GM23338 (cell line): ENCODE data around the gene RNASE11. TPM values are rescaled to one million over a fixed set of nuclear protein-coding genes. Genes with fewer than 3 reads are reported as not detected.

Experiments
- ATAC-seq: fragments of 200-7000 bp; cut with Tn5 transposase; 3 replicates; pipeline ENCODE4 v1.9.1; 2020
- DNase-seq: peaks from one replicate; pipeline ENCODE4 v3.0.0-alpha.2; 2015; ENCODE audit warnings: low spot score
- H2AFZ ChIP-seq: fragments of 200-600 bp; sonication (generic); 2 replicates; pipeline ENCODE4 v1.8.0; 2016; ENCODE audit warnings: antibody characterized with exemption, mild to moderate bottlenecking, moderate library complexity
- H3F3A ChIP-seq: fragments of 200-600 bp; sonication (generic); replicated peaks from 2 replicates; pipeline ENCODE4 v1.8.0; 2017; ENCODE audit warnings: antibody characterized with exemption, mixed run types, low read depth
- H3K27ac ChIP-seq: fragments of 200-600 bp; sonication (generic); 2 replicates; pipeline ENCODE4 v1.6.1; 2016; ENCODE audit warnings: low read depth
- H3K27me3 ChIP-seq: fragments of 200-600 bp; sonication (generic); 2 replicates; pipeline ENCODE4 v1.8.0; 2016; ENCODE audit warnings: mild to moderate bottlenecking, mixed run types, moderate library complexity; ENCODE audit not compliant: insufficient read depth
- H3K36me3 ChIP-seq: fragments of 200-600 bp; sonication (generic); 2 replicates; pipeline ENCODE4 v1.8.0; 2016; ENCODE audit warnings: mild to moderate bottlenecking; ENCODE audit not compliant: insufficient read depth
- H3K4me1 ChIP-seq: fragments of 200-600 bp; sonication (generic); 2 replicates; pipeline ENCODE4 v1.8.0; 2016; ENCODE audit warnings: mild to moderate bottlenecking, moderate library complexity; ENCODE audit not compliant: insufficient read depth
- H3K4me2 ChIP-seq: fragments of 200-600 bp; sonication (generic); 2 replicates; pipeline ENCODE4 v1.7.1; 2017; ENCODE audit warnings: mixed run types
- H3K4me3 ChIP-seq: fragments of 200-600 bp; sonication (generic); 2 replicates; pipeline ENCODE4 v1.6.1; 2016; ENCODE audit warnings: mixed run types
- H3K79me2 ChIP-seq: fragments of 200-600 bp; sonication (generic); replicated peaks from 2 replicates; pipeline ENCODE4 v1.8.0; 2017; ENCODE audit warnings: mild to moderate bottlenecking; ENCODE audit not compliant: insufficient read depth
- H3K9me2 ChIP-seq: fragments of 200-600 bp; sonication (generic); 2 replicates; pipeline ENCODE4 v1.8.0; 2017; ENCODE audit not compliant: insufficient read depth
- H4K20me1 ChIP-seq: fragments of 200-600 bp; sonication (generic); replicated peaks from 2 replicates; pipeline ENCODE4 v1.8.0; 2017; ENCODE audit warnings: mild to moderate bottlenecking; ENCODE audit not compliant: insufficient read depth
- H3K27ac Mint-ChIP-seq: 2 replicates; pipeline ENCODE4 v1.8.0; 2020; ENCODE audit warnings: inconsistent platforms, mild to moderate bottlenecking, moderate library complexity, mixed read lengths
- H3K27me3 Mint-ChIP-seq: 3 replicates; pipeline ENCODE4 v1.8.0; 2022; ENCODE audit warnings: low read depth, mild to moderate bottlenecking, moderate library complexity, mixed read lengths, inconsistent platforms; ENCODE audit not compliant: insufficient read depth, poor library complexity
- H3K36me3 Mint-ChIP-seq: 3 replicates; pipeline ENCODE4 v1.8.0; 2021; ENCODE audit warnings: low read depth, mild to moderate bottlenecking, inconsistent platforms, moderate library complexity, mixed read lengths
- H3K4me1 Mint-ChIP-seq: 3 replicates; pipeline ENCODE4 v1.8.0; 2020; ENCODE audit warnings: mild to moderate bottlenecking, inconsistent platforms, mixed read lengths
- H3K4me3 Mint-ChIP-seq: 3 replicates; pipeline ENCODE4 v1.8.0; 2021; ENCODE audit warnings: moderate library complexity, mild to moderate bottlenecking, inconsistent platforms, mixed read lengths
- H3K9me3 Mint-ChIP-seq: 3 replicates; pipeline ENCODE4 v1.8.0; 2020; ENCODE audit warnings: moderate library complexity, mild to moderate bottlenecking, inconsistent platforms, mixed read lengths
- CREB1 ChIP-seq: fragments of 250-450 bp; sonication (Bioruptor Pico); IDR thresholded peaks from 2 replicates; pipeline ENCODE4 v1.5.0; 2020; ENCODE audit warnings: low read depth, mild to moderate bottlenecking, moderate library complexity
- EZH2 ChIP-seq: fragments of 200-600 bp; sonication (generic); IDR thresholded peaks from one replicate; pipeline ENCODE4 v1.8.0; 2017; ENCODE audit warnings: antibody characterized with exemption, mild to moderate bottlenecking, low read depth; ENCODE audit not compliant: unreplicated experiment
- EZH2phosphoT487 ChIP-seq: fragments of 200-600 bp; sonication (generic); IDR thresholded peaks from one replicate; pipeline ENCODE4 v1.8.1; 2018; ENCODE audit warnings: antibody characterized with exemption; ENCODE audit not compliant: unreplicated experiment
- NANOG ChIP-seq: IDR thresholded peaks from 2 replicates; pipeline ENCODE4 v1.6.1; 2016; ENCODE audit warnings: antibody characterized with exemption, borderline replicate concordance
- POLR2AphosphoS5 ChIP-seq: IDR thresholded peaks from 2 replicates; pipeline ENCODE4 v1.6.1; 2016; ENCODE audit warnings: antibody characterized with exemption, low read depth
- STAT1 ChIP-seq: IDR thresholded peaks from one replicate; pipeline ENCODE4 v1.6.1; 2016; ENCODE audit warnings: antibody characterized with exemption; ENCODE audit not compliant: unreplicated experiment
- ZNF331 ChIP-seq: fragments of 250-450 bp; sonication (Bioruptor Pico); IDR thresholded peaks from 2 replicates; pipeline ENCODE4 v1.5.0; 2020; ENCODE audit warnings: low read depth, mild to moderate bottlenecking, moderate library complexity
- polyA plus RNA-seq: library from polyadenylated mRNA; unstranded; fragments of >200 nt; fragmentation: Nextera tagmentation; extraction: Ambion mirVana; gene quantifications from 2 replicates; pipeline ENCODE4 v1.2.1, GENCODE V29; 2016
- total RNA-seq: library from RNA; depleted of rRNA; stranded (reverse); fragments of >200 nt; shearing (Covaris generic); gene quantifications from 2 replicates; pipeline ENCODE4 v1.2.3, GENCODE V29; 2014
- TF ChIP-seq, protein P1 (sequence below): IDR thresholded peaks from one replicate; pipeline ENCODE4 v1.6.1; 2018; ENCODE audit warnings: antibody characterized with exemption; ENCODE audit not compliant: unreplicated experiment
- TF ChIP-seq, protein P2 (sequence below): IDR thresholded peaks from 2 replicates; pipeline ENCODE4 v1.6.1; 2016; ENCODE audit warnings: antibody characterized with exemption
- TF ChIP-seq, protein P3 (sequence below): fragments of 250-450 bp; sonication (Bioruptor Pico); IDR thresholded peaks from 2 replicates; pipeline ENCODE4 v1.5.0; 2020; ENCODE audit warnings: mild to moderate bottlenecking, moderate library complexity

RNASE11 gene
- total and polyA plus RNA-seq, 2 experiments from 2014 or later, result not detected

DNA sequence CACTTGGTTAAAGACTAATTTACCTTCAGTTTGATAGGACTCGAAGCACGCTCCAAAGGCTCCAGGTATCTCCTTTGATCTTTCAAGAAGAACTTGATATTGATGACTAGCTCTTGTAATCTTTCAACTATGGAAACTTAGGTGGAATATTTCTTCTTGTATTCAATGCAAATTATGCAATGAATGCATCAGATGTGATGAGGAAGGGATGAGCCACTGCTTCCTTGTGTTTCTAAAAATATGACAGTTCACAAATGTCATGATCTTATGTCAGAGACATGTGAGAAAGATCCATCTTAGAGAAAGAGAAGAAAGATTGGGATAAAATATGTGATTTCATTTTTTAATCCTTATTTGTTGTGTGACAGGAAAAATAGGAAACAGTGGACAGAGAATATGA, 36.9 kb downstream of the RNASE11 start:
- peaks cover 2% of the 10 kb centered on the region for H3K27me3 Mint-ChIP-seq
- TF ChIP-seq CREB1 (CRISPR knock-in tag), result no peak
- TF ChIP-seq ZNF331 (CRISPR knock-in tag), result no peak
- TF ChIP-seq, protein P1, sequence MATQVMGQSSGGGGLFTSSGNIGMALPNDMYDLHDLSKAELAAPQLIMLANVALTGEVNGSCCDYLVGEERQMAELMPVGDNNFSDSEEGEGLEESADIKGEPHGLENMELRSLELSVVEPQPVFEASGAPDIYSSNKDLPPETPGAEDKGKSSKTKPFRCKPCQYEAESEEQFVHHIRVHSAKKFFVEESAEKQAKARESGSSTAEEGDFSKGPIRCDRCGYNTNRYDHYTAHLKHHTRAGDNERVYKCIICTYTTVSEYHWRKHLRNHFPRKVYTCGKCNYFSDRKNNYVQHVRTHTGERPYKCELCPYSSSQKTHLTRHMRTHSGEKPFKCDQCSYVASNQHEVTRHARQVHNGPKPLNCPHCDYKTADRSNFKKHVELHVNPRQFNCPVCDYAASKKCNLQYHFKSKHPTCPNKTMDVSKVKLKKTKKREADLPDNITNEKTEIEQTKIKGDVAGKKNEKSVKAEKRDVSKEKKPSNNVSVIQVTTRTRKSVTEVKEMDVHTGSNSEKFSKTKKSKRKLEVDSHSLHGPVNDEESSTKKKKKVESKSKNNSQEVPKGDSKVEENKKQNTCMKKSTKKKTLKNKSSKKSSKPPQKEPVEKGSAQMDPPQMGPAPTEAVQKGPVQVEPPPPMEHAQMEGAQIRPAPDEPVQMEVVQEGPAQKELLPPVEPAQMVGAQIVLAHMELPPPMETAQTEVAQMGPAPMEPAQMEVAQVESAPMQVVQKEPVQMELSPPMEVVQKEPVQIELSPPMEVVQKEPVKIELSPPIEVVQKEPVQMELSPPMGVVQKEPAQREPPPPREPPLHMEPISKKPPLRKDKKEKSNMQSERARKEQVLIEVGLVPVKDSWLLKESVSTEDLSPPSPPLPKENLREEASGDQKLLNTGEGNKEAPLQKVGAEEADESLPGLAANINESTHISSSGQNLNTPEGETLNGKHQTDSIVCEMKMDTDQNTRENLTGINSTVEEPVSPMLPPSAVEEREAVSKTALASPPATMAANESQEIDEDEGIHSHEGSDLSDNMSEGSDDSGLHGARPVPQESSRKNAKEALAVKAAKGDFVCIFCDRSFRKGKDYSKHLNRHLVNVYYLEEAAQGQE, result no peak
- TF ChIP-seq STAT1, result no peak
- TF ChIP-seq, protein P2, sequence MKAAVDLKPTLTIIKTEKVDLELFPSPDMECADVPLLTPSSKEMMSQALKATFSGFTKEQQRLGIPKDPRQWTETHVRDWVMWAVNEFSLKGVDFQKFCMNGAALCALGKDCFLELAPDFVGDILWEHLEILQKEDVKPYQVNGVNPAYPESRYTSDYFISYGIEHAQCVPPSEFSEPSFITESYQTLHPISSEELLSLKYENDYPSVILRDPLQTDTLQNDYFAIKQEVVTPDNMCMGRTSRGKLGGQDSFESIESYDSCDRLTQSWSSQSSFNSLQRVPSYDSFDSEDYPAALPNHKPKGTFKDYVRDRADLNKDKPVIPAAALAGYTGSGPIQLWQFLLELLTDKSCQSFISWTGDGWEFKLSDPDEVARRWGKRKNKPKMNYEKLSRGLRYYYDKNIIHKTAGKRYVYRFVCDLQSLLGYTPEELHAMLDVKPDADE, result no peak
- no peak for TF ChIP-seq EZH2
- no peak for TF ChIP-seq EZH2phosphoT487
- no peak for TF ChIP-seq POLR2AphosphoS5
- Histone ChIP-seq H4K20me1 (no peaks in the 10 kb centered on the region), H3K27ac (no peak overlapping the region), H3F3A (no peaks in the 10 kb centered on the region), H3K4me2 (no peak overlapping the region), H3K27me3 (no peaks in the 10 kb centered on the region), H2AFZ (no peak overlapping the region), H3K36me3 (no peaks in the 10 kb centered on the region), H3K4me1 (0 out of 2 replicates have a peak, but pooled peaks cover 7% of the 10 kb centered on the region), H3K4me3 (no peak overlapping the region), H3K9me2 (peaks cover 12% of the 10 kb centered on the region), H3K79me2 (no peaks in the 10 kb centered on the region)
- no peak for DNase-seq
- H3K4me3 Mint-ChIP-seq, result no peak overlapping the region
- ATAC-seq, result no peak
- H3K9me3 Mint-ChIP-seq, result no peaks in the 10 kb centered on the region
- no peak overlapping the region for H3K27ac Mint-ChIP-seq
- H3K4me1 Mint-ChIP-seq, result peaks cover 6% of the 10 kb centered on the region
- H3K36me3 Mint-ChIP-seq, result no peaks in the 10 kb centered on the region

DNA sequence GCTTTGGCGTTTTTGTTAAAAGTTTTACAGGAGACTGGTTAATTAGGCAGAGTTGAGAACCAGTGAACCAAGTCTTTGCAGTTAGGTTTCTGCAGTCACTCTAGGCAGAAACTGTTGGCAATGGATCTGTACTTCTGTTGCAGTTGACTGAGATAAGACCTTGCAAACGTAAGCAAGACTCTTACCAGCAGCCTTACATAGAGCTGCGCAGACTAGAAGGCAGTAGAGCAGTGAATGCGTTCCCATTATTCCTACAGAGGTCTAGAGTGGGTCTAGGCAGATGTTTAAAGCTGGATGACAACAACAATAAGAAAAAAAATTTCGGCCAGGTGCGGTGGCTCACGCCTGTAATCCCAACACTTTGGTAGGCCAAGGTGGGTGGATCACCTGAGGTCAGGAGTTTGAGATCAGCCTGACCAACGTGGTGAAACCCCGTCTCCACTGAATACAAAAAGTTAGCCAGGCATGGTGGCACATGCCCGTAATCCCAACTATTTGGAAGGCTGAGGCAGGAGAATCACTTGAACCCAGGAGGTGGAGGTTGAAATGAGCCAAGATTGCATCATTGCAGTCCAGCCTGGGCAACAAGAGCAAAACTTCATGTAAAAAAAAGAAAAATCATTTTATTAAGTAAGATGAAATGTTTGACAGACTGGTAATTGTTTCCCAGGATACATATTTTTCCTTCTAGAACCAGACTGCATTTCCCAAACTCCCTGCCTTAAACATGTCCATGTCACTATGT, 39.2 kb downstream of the RNASE11 start:
- DNase-seq (no peak), ATAC-seq (no peak)
- Histone ChIP-seq H4K20me1 (no peaks in the 10 kb centered on the region), H3K27me3 (no peaks in the 10 kb centered on the region), H3K4me1 (0 out of 2 replicates have a peak, but pooled peaks cover 3% of the 10 kb centered on the region), H3K79me2 (no peaks in the 10 kb centered on the region), H3K9me2 (peaks cover 14% of the 10 kb centered on the region), H3K4me3 (no peak overlapping the region), H3K27ac (no peak overlapping the region), H3K36me3 (no peaks in the 10 kb centered on the region), H3K4me2 (no peak overlapping the region), H3F3A (no peaks in the 10 kb centered on the region), H2AFZ (peak overlapping the region; percentile 52; the same call in 1 of the 2 replicates)
- no peak overlapping the region for H3K27ac Mint-ChIP-seq
- no peaks in the 10 kb centered on the region for H3K9me3 Mint-ChIP-seq
- no peaks in the 10 kb centered on the region for H3K36me3 Mint-ChIP-seq
- H3K27me3 Mint-ChIP-seq, result peaks cover 2% of the 10 kb centered on the region
- no peak overlapping the region for H3K4me3 Mint-ChIP-seq
- peaks cover 2% of the 10 kb centered on the region; the same call in 1 of the 3 replicates for H3K4me1 Mint-ChIP-seq
- TF ChIP-seq POLR2AphosphoS5, result no peak
- TF ChIP-seq, protein P3, sequence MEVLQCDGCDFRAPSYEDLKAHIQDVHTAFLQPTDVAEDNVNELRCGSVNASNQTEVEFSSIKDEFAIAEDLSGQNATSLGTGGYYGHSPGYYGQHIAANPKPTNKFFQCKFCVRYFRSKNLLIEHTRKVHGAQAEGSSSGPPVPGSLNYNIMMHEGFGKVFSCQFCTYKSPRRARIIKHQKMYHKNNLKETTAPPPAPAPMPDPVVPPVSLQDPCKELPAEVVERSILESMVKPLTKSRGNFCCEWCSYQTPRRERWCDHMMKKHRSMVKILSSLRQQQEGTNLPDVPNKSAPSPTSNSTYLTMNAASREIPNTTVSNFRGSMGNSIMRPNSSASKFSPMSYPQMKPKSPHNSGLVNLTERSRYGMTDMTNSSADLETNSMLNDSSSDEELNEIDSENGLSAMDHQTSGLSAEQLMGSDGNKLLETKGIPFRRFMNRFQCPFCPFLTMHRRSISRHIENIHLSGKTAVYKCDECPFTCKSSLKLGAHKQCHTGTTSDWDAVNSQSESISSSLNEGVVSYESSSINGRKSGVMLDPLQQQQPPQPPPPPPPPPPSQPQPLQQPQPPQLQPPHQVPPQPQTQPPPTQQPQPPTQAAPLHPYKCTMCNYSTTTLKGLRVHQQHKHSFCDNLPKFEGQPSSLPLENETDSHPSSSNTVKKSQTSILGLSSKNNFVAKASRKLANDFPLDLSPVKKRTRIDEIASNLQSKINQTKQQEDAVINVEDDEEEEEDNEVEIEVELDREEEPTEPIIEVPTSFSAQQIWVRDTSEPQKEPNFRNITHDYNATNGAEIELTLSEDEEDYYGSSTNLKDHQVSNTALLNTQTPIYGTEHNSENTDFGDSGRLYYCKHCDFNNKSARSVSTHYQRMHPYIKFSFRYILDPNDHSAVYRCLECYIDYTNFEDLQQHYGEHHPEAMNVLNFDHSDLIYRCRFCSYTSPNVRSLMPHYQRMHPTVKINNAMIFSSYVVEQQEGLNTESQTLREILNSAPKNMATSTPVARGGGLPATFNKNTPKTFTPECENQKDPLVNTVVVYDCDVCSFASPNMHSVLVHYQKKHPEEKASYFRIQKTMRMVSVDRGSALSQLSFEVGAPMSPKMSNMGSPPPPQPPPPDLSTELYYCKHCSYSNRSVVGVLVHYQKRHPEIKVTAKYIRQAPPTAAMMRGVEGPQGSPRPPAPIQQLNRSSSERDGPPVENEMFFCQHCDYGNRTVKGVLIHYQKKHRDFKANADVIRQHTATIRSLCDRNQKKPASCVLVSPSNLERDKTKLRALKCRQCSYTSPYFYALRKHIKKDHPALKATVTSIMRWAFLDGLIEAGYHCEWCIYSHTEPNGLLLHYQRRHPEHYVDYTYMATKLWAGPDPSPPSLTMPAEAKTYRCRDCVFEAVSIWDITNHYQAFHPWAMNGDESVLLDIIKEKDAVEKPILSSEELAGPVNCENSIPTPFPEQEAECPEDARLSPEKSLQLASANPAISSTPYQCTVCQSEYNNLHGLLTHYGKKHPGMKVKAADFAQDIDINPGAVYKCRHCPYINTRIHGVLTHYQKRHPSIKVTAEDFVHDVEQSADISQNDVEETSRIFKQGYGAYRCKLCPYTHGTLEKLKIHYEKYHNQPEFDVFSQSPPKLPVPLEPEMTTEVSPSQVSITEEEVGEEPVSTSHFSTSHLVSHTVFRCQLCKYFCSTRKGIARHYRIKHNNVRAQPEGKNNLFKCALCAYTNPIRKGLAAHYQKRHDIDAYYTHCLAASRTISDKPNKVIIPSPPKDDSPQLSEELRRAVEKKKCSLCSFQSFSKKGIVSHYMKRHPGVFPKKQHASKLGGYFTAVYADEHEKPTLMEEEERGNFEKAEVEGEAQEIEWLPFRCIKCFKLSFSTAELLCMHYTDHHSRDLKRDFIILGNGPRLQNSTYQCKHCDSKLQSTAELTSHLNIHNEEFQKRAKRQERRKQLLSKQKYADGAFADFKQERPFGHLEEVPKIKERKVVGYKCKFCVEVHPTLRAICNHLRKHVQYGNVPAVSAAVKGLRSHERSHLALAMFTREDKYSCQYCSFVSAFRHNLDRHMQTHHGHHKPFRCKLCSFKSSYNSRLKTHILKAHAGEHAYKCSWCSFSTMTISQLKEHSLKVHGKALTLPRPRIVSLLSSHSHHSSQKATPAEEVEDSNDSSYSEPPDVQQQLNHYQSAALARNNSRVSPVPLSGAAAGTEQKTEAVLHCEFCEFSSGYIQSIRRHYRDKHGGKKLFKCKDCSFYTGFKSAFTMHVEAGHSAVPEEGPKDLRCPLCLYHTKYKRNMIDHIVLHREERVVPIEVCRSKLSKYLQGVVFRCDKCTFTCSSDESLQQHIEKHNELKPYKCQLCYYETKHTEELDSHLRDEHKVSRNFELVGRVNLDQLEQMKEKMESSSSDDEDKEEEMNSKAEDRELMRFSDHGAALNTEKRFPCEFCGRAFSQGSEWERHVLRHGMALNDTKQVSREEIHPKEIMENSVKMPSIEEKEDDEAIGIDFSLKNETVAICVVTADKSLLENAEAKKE, result no peak
- no peak for TF ChIP-seq NANOG
